ENCODE measurements around the gene BATF3. TPM values are rescaled to one million over a fixed set of nuclear protein-coding genes. Genes with fewer than 3 reads are reported as not detected.

Gene BATF3
- total and polyA plus RNA-seq, 5 donors from 2014 or later, result 1.6 to 4.4 (median 2.6) TPM

DNA sequence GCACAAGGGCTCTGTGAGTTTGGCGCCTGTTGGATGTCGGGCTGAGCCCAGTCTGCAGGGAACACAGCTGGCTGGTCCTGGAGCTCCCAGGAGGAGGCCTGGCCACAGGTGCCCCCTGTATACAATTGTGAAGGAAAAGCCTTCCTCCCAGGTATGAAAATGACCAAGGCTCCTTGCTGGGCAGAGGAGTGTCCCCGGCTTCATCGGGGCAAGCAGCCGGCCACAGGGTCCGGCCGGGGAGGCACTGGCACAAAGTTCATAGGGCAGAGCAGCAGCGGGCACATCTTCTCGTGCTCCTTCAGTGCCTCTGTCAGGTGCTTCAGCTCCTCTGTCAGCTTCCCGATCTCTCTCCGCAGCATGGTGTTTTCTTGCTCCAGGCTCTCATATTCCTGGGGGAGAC lies 13.0 kb downstream of the BATF3 start:
- H3K27ac Mint-ChIP-seq, result no peak overlapping the region
- no peak overlapping the region for H3K4me3 Mint-ChIP-seq
- no peak for DNase-seq
- H3K4me1 Mint-ChIP-seq, result peaks cover 5 to 27% (median 14%) of the 10 kb centered on the region in 4 donors
- no peaks in the 10 kb centered on the region for H3K36me3 Mint-ChIP-seq
- H3K4me1 ChIP-seq (ENCODE audit: control insufficient read depth, insufficient read depth, low read length, poor library complexity, severe bottlenecking), result peaks cover 20% of the 10 kb centered on the region
- no peak overlapping the region for H3K4me3 ChIP-seq (ENCODE audit: low read depth, low read length)
- no peaks in the 10 kb centered on the region for H3K9me3 Mint-ChIP-seq
- no peaks in the 10 kb centered on the region for H3K27me3 ChIP-seq (ENCODE audit: control insufficient read depth, insufficient read depth, low read length)
- H3K27me3 Mint-ChIP-seq, result no peaks in the 10 kb centered on the region
- H3K9me3 ChIP-seq (ENCODE audit: control insufficient read depth in 2 of 2, low read length in 2 of 2), result no peaks in the 10 kb centered on the region
- no peak overlapping the region for H3K27ac ChIP-seq (ENCODE audit: insufficient read depth, low read length, poor library complexity, severe bottlenecking)
- no peaks in the 10 kb centered on the region for H3K36me3 ChIP-seq (ENCODE audit: control insufficient read depth, insufficient read depth, low read length)
- ATAC-seq (ENCODE audit: low read depth in 2 of 2), result no peak

DNA sequence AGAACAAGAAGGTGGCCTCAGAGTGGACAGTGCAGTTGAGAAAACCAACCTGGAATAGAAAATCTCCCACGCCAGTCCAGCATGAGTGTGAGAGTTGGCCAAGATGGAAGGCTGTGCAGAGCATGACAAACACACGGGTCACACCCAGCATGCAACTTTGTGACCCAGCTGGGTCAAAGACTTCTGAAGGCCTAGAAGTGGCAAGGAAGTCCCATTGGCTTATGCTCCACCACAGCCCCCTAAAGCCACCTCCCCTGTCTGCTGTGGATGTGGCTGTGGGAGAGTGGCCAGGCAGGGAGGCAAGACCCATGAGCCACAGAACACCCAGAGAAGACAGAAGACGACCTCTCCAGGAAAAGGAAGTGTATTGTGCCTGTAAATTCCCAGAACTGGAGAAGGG lies 13.6 kb downstream of the BATF3 start:
- Mint-ChIP-seq H3K27ac (peak overlapping the region in 1 of 3 donors; percentile 20), H3K4me3 (no peak overlapping the region), H3K9me3 (no peaks in the 10 kb centered on the region), H3K27me3 (no peaks in the 10 kb centered on the region), H3K4me1 (peaks cover 5 to 28% (median 14%) of the 10 kb centered on the region in 4 donors), H3K36me3 (no peaks in the 10 kb centered on the region)
- ATAC-seq (ENCODE audit: low read depth in 2 of 2) (no peak), DNase-seq (no peak)
- Histone ChIP-seq H3K9me3 (ENCODE audit: control insufficient read depth in 2 of 2, low read length in 2 of 2) (no peaks in the 10 kb centered on the region), H3K27ac (ENCODE audit: insufficient read depth, low read length, poor library complexity, severe bottlenecking) (no peak overlapping the region), H3K4me1 (ENCODE audit: control insufficient read depth, insufficient read depth, low read length, poor library complexity, severe bottlenecking) (peaks cover 23% of the 10 kb centered on the region), H3K4me3 (ENCODE audit: low read depth, low read length) (no peak overlapping the region), H3K36me3 (ENCODE audit: control insufficient read depth, insufficient read depth, low read length) (no peaks in the 10 kb centered on the region), H3K27me3 (ENCODE audit: control insufficient read depth, insufficient read depth, low read length) (no peaks in the 10 kb centered on the region)

DNA sequence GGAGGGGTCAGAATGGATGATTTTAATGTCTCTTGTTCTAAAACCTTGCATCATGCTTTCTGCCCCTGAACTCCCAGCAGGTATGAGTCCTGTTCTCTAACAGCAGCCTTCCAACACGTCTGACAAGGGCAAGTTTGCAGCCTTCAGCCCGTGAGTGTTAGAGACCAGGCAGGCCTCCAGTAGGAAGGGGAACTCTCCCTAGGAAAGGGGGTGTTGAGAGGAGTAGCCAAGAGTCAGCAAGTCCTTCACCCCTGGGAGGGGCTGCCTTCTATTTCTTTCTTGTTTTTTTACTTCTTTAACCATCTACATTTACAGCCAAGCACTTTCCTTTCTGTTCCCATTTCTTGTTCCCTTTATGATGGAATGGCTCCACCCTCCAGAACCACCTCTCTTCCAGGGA lies 14.2 kb downstream of the BATF3 start:
- H3K27ac ChIP-seq (ENCODE audit: insufficient read depth, low read length, poor library complexity, severe bottlenecking), result no peak overlapping the region
- H3K27ac Mint-ChIP-seq, result no peak overlapping the region
- no peak for DNase-seq

DNA sequence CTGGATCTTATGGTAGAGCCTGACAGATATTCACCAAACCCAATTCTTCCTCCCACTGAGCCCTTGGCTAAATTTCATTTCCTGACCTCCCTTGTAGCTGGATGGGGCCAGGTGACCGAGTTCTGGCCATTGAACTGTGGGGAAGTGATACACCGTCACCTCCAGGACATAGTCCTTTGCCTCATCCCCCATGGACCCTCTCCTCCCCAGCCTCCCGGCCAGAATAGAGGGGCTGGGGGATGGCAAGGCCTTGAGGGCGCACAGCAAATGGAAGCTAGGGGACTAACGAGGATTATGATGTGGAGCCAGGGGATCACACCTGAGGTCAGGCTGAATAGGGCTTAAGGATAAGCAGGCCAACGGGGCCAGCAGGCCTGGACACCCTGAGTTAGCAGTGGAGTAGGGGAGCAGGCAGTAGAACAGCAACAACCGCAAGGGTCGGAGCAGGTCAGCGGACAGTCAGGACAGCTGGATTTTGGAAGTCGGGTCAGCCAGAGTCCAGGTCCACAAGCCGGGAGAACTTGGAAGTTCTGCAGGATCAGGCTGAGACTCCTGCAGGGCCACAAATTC lies 15.0 kb downstream of the BATF3 start:
- no peaks in the 10 kb centered on the region for H3K36me3 ChIP-seq (ENCODE audit: control insufficient read depth, insufficient read depth, low read length)
- DNase-seq, result no peak
- no peaks in the 10 kb centered on the region for H3K36me3 Mint-ChIP-seq
- no peak overlapping the region for H3K4me3 ChIP-seq (ENCODE audit: low read depth, low read length)
- peaks cover 5 to 38% (median 21%) of the 10 kb centered on the region in 4 donors for H3K4me1 Mint-ChIP-seq
- H3K9me3 ChIP-seq (ENCODE audit: control insufficient read depth in 2 of 2, low read length in 2 of 2), result no peaks in the 10 kb centered on the region
- ATAC-seq (ENCODE audit: low read depth in 2 of 2), result no peak
- peak overlapping the region in 1 of 3 donors; percentile 35 for H3K27ac Mint-ChIP-seq
- no peaks in the 10 kb centered on the region for H3K9me3 Mint-ChIP-seq
- H3K27ac ChIP-seq (ENCODE audit: insufficient read depth, low read length, poor library complexity, severe bottlenecking), result no peak overlapping the region
- H3K4me3 Mint-ChIP-seq, result no peak overlapping the region
- H3K27me3 Mint-ChIP-seq, result no peaks in the 10 kb centered on the region
- no peaks in the 10 kb centered on the region for H3K27me3 ChIP-seq (ENCODE audit: control insufficient read depth, insufficient read depth, low read length)
- H3K4me1 ChIP-seq (ENCODE audit: control insufficient read depth, insufficient read depth, low read length, poor library complexity, severe bottlenecking), result peaks cover 23% of the 10 kb centered on the region

More for the DNA sequence above, 14.2 kb downstream of the BATF3 start:
- H3K4me1 ChIP-seq (ENCODE audit: control insufficient read depth, insufficient read depth, low read length, poor library complexity, severe bottlenecking), result peaks cover 23% of the 10 kb centered on the region
- H3K27me3 ChIP-seq (ENCODE audit: control insufficient read depth, insufficient read depth, low read length), result no peaks in the 10 kb centered on the region
- Mint-ChIP-seq H3K36me3 (no peaks in the 10 kb centered on the region), H3K4me1 (peaks cover 5 to 34% (median 19%) of the 10 kb centered on the region in 4 donors), H3K9me3 (no peaks in the 10 kb centered on the region), H3K4me3 (no peak overlapping the region), H3K27me3 (no peaks in the 10 kb centered on the region)
- H3K36me3 ChIP-seq (ENCODE audit: control insufficient read depth, insufficient read depth, low read length), result no peaks in the 10 kb centered on the region
- H3K4me3 ChIP-seq (ENCODE audit: low read depth, low read length), result no peak overlapping the region
- ATAC-seq (ENCODE audit: low read depth in 2 of 2), result no peak
- H3K9me3 ChIP-seq (ENCODE audit: control insufficient read depth in 2 of 2, low read length in 2 of 2), result no peaks in the 10 kb centered on the region

DNA sequence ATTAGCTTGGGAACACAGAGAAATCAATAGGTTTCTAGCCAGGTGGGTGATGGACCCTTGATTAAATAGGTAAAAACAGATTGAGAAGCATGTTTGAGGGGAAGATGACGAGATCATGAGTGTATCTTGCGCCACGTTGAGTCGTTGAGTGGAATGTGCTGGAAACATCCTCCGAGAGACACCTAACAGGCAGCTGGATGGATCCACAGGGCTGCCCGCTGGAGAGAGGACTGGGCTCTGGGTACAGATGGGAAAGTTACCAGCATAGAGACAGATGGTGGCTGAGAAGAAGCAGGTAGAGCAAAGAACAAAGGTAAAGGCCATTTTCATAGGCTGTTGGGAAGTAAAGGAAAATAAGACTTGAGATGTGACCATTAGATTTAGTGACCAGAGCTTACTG lies 15.6 kb downstream of the BATF3 start:
- ATAC-seq (ENCODE audit: low read depth in 2 of 2) (no peak), DNase-seq (no peak)
- H3K4me3 ChIP-seq (ENCODE audit: low read depth, low read length), result peak overlapping the region; percentile 34
- Mint-ChIP-seq H3K4me3 (no peak overlapping the region), H3K27ac (peak overlapping the region in 2 of 3 donors; percentile 12 to 35), H3K36me3 (no peaks in the 10 kb centered on the region), H3K9me3 (no peaks in the 10 kb centered on the region), H3K4me1 (peaks cover 5 to 41% (median 25%) of the 10 kb centered on the region in 4 donors), H3K27me3 (no peaks in the 10 kb centered on the region)
- no peaks in the 10 kb centered on the region for H3K27me3 ChIP-seq (ENCODE audit: control insufficient read depth, insufficient read depth, low read length)
- H3K27ac ChIP-seq (ENCODE audit: insufficient read depth, low read length, poor library complexity, severe bottlenecking), result peak overlapping the region; percentile 37
- H3K9me3 ChIP-seq (ENCODE audit: control insufficient read depth in 2 of 2, low read length in 2 of 2), result no peaks in the 10 kb centered on the region
- no peaks in the 10 kb centered on the region for H3K36me3 ChIP-seq (ENCODE audit: control insufficient read depth, insufficient read depth, low read length)
- peaks cover 23% of the 10 kb centered on the region for H3K4me1 ChIP-seq (ENCODE audit: control insufficient read depth, insufficient read depth, low read length, poor library complexity, severe bottlenecking)

DNA sequence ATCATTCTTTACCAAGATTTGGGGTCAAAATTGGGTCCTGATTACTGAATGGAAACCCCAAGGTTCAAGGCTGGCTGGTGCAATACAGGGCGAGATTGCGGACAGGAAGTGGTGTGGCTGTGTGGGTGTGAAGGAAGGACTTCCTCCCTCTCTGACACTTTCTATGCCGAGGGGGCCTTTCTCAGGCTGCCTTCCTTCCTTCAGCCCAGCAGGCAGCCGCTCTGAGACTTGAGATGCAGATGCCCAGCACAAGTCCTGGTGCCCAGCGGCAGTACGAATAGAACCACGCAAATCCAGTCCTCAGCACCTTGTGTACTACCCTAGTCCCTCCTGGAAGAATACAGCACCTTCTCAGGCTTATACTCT lies 16.3 kb downstream of the BATF3 start:
- peak overlapping the region; percentile 29 to 82 (median 70) for H3K4me3 Mint-ChIP-seq
- no peaks in the 10 kb centered on the region for H3K9me3 Mint-ChIP-seq
- peak in 1 of 3 donors; percentile 69 for DNase-seq
- H3K4me1 Mint-ChIP-seq, result peaks cover 5 to 47% (median 28%) of the 10 kb centered on the region in 4 donors
- Histone ChIP-seq H3K4me1 (ENCODE audit: control insufficient read depth, insufficient read depth, low read length, poor library complexity, severe bottlenecking) (peaks cover 23% of the 10 kb centered on the region), H3K27ac (ENCODE audit: insufficient read depth, low read length, poor library complexity, severe bottlenecking) (peak overlapping the region; percentile 37), H3K9me3 (ENCODE audit: control insufficient read depth in 2 of 2, low read length in 2 of 2) (no peaks in the 10 kb centered on the region), H3K27me3 (ENCODE audit: control insufficient read depth, insufficient read depth, low read length) (no peaks in the 10 kb centered on the region), H3K36me3 (ENCODE audit: control insufficient read depth, insufficient read depth, low read length) (no peaks in the 10 kb centered on the region), H3K4me3 (ENCODE audit: low read depth, low read length) (peak overlapping the region; percentile 34)
- no peaks in the 10 kb centered on the region for H3K36me3 Mint-ChIP-seq
- no peaks in the 10 kb centered on the region for H3K27me3 Mint-ChIP-seq
- peak overlapping the region; percentile 82 to 92 (median 87) for H3K27ac Mint-ChIP-seq
- ATAC-seq (ENCODE audit: low read depth in 2 of 2), result peak; percentile 44 to 52

DNA sequence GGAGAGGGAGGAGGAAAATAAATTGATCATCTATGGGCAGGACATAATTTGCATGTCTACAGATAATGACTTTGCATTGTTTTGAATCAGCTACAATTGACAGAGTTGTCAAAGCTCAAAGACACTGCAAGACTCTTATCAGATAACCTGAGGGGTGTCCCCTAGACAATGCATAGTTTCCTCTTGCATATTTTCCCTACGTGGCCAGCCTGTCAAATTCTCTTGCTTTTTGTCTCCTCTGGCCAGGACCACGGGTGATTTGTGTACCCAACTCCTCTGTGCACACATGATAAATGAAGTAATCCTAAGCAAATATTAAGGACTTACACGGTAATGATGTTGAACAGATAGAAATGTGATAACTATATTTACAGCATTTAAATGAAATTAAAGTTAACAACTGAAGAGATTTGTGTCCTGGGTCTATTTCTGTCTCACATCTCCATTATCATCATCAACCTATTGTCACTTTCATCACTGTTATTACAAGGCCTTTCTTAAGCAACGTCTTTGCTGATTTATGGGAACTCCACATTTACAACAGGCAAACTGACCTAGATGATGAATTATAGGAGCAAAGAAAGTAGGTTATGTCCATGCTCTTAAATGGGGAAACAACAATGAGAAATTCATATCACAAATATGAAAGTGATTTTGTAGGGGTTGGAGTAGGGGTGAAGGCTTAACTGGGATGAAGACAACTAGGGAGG lies 18.8 kb downstream of the BATF3 start:
- DNase-seq, result no peak
- H3K4me1 Mint-ChIP-seq, result peaks cover 5 to 47% (median 30%) of the 10 kb centered on the region in 4 donors
- no peaks in the 10 kb centered on the region for H3K36me3 Mint-ChIP-seq
- Histone ChIP-seq H3K36me3 (ENCODE audit: control insufficient read depth, insufficient read depth, low read length) (no peaks in the 10 kb centered on the region), H3K9me3 (ENCODE audit: control insufficient read depth in 2 of 2, low read length in 2 of 2) (no peaks in the 10 kb centered on the region), H3K27ac (ENCODE audit: insufficient read depth, low read length, poor library complexity, severe bottlenecking) (no peak overlapping the region), H3K4me1 (ENCODE audit: control insufficient read depth, insufficient read depth, low read length, poor library complexity, severe bottlenecking) (peaks cover 23% of the 10 kb centered on the region), H3K4me3 (ENCODE audit: low read depth, low read length) (no peak overlapping the region), H3K27me3 (ENCODE audit: control insufficient read depth, insufficient read depth, low read length) (no peaks in the 10 kb centered on the region)
- peak overlapping the region in 1 of 4 donors; percentile 35 for H3K4me3 Mint-ChIP-seq
- H3K27me3 Mint-ChIP-seq, result no peaks in the 10 kb centered on the region
- H3K27ac Mint-ChIP-seq, result peak overlapping the region in 2 of 3 donors; percentile 6 to 69
- H3K9me3 Mint-ChIP-seq, result no peaks in the 10 kb centered on the region
- no peak for ATAC-seq (ENCODE audit: low read depth in 2 of 2)
